HEK293 (cell line): ENCODE data around the gene NPHP4.

Experiments used
- CTCF ChIA-PET: fragments of 350-600 bp; formaldehyde crosslinking; extraction: SDS; loops from one replicate; lab custom pipeline; 2021; ENCODE audit warnings: antibody characterized with exemption; lab: Yijun Ruan, JAX
- POLR2A ChIA-PET: fragments of 300-600 bp; formaldehyde crosslinking; extraction: SDS; loops from one replicate; lab custom pipeline; 2020; ENCODE audit warnings: antibody characterized with exemption, inconsistent platforms; lab: Yijun Ruan, JAX
- H3K27ac ChIP-seq: fragments of 200-500 bp; sonication (Bioruptor generic); 2 replicates; pipeline ENCODE4 v1.5.1; 2014; ENCODE audit warnings: low read depth, low read length, control low read depth, inconsistent platforms; ENCODE audit errors: extremely low read depth
- H3K36me3 ChIP-seq, 2 experiments: fragments of 200-500 bp in 1 of 2; sonication (Bioruptor generic) in 1 of 2; 1 replicate in 1 of 2; 2 replicates in 1 of 2; pipeline ENCODE4 v1.5.1; 2014 to 2017; ENCODE audit warnings: inconsistent platforms in 2 of 2, low read length in 2 of 2; ENCODE audit not compliant: control insufficient read depth in 2 of 2, insufficient read depth in 1 of 2
- H3K4me1 ChIP-seq: fragments of 200-500 bp; sonication (Bioruptor generic); 2 replicates; pipeline ENCODE4 v1.5.1; 2014; ENCODE audit warnings: mild to moderate bottlenecking, low read length, inconsistent platforms; ENCODE audit not compliant: control insufficient read depth, insufficient read depth
- H3K4me3 ChIP-seq: 2 replicates; pipeline ENCODE4 v1.5.1; 2011; ENCODE audit warnings: low read depth, mild to moderate bottlenecking, control low read depth, low read length, moderate library complexity
- H3K9me3 ChIP-seq: fragments of 200-500 bp; sonication (Bioruptor generic); 2 replicates; pipeline ENCODE4 v1.5.1; 2014; ENCODE audit warnings: low read depth, low read length, inconsistent platforms; ENCODE audit not compliant: control insufficient read depth, insufficient read depth
- KLF7 ChIP-seq: fragments of 450-650 bp; formaldehyde crosslinking; IDR thresholded peaks from 2 replicates; pipeline ENCODE4 v1.5.1; 2016; ENCODE audit warnings: missing biosample characterization, missing genetic modification characterization, borderline replicate concordance
- KLF9 ChIP-seq: fragments of 450-650 bp; formaldehyde crosslinking; IDR thresholded peaks from 2 replicates; pipeline ENCODE4 v1.5.1; 2016; ENCODE audit warnings: missing biosample characterization, missing genetic modification characterization, low read depth
- MEIS1 ChIP-seq: sonication (generic); formaldehyde crosslinking; IDR thresholded peaks from 2 replicates; pipeline ENCODE4 v1.8.1; 2022; ENCODE audit warnings: missing genetic modification reagents, mild to moderate bottlenecking, borderline replicate concordance
- MZF1 ChIP-seq: fragments of 450-650 bp; formaldehyde crosslinking; IDR thresholded peaks from 2 replicates; pipeline ENCODE4 v1.5.1; 2017; ENCODE audit warnings: missing biosample characterization, missing genetic modification characterization, borderline replicate concordance
- SP3 ChIP-seq: fragments of 450-650 bp; formaldehyde crosslinking; IDR thresholded peaks from 2 replicates; pipeline ENCODE4 v1.5.1; 2016; ENCODE audit warnings: missing biosample characterization, missing genetic modification characterization
- SP7 ChIP-seq: fragments of 450-650 bp; formaldehyde crosslinking; IDR thresholded peaks from 2 replicates; pipeline ENCODE4 v1.5.1; 2016; ENCODE audit warnings: missing biosample characterization, missing genetic modification characterization
- TCF7L2 ChIP-seq: IDR thresholded peaks from 2 replicates; pipeline ENCODE4 v1.6.1; 2011; ENCODE audit warnings: low read depth, mild to moderate bottlenecking, inconsistent platforms, low read length, moderate library complexity, borderline replicate concordance
- ZFP3 ChIP-seq: fragments of 450-650 bp; formaldehyde crosslinking; IDR thresholded peaks from 2 replicates; pipeline ENCODE4 v1.5.1; 2016; ENCODE audit warnings: low read depth, missing biosample characterization, missing genetic modification characterization
- ZNF140 ChIP-seq: fragments of 450-650 bp; formaldehyde crosslinking; IDR thresholded peaks from 2 replicates; pipeline ENCODE4 v1.5.1; 2016; ENCODE audit warnings: missing biosample characterization, missing genetic modification characterization
- ZNF175 ChIP-seq: fragments of 450-650 bp; formaldehyde crosslinking; IDR thresholded peaks from 2 replicates; pipeline ENCODE4 v1.5.1; 2016; ENCODE audit warnings: missing biosample characterization, missing genetic modification characterization
- ZNF211 ChIP-seq: fragments of 450-650 bp; formaldehyde crosslinking; IDR thresholded peaks from 2 replicates; pipeline ENCODE4 v1.5.1; 2016; ENCODE audit warnings: low read depth, missing biosample characterization, missing genetic modification characterization
- ZNF24 ChIP-seq: fragments of 450-650 bp; formaldehyde crosslinking; IDR thresholded peaks from 2 replicates; pipeline ENCODE4 v1.5.1; 2016; ENCODE audit warnings: missing biosample characterization, missing genetic modification characterization
- ZNF248 ChIP-seq: fragments of 450-650 bp; formaldehyde crosslinking; IDR thresholded peaks from 2 replicates; pipeline ENCODE4 v1.5.1; 2017; ENCODE audit warnings: missing biosample characterization, missing genetic modification characterization
- ZNF350 ChIP-seq: fragments of 450-650 bp; formaldehyde crosslinking; IDR thresholded peaks from 2 replicates; pipeline ENCODE4 v1.5.0; 2017; ENCODE audit warnings: missing biosample characterization, mild to moderate bottlenecking, missing genetic modification characterization
- ZNF354C ChIP-seq: fragments of 450-650 bp; formaldehyde crosslinking; IDR thresholded peaks from 2 replicates; pipeline ENCODE4 v1.5.1; 2016; ENCODE audit warnings: missing biosample characterization, missing genetic modification characterization, low read depth, borderline replicate concordance
- ZNF37A ChIP-seq: fragments of 450-650 bp; IDR thresholded peaks from 2 replicates; pipeline ENCODE4 v1.5.1; 2018; ENCODE audit warnings: missing biosample characterization, missing genetic modification characterization
- ZNF416 ChIP-seq: fragments of 450-650 bp; formaldehyde crosslinking; IDR thresholded peaks from 2 replicates; pipeline ENCODE4 v1.5.1; 2016; ENCODE audit warnings: missing biosample characterization, missing genetic modification characterization
- ZNF596 ChIP-seq: fragments of 450-650 bp; IDR thresholded peaks from 2 replicates; pipeline ENCODE4 v1.5.0; 2018; ENCODE audit warnings: missing biosample characterization, mild to moderate bottlenecking, missing genetic modification characterization, moderate library complexity
- ZNF624 ChIP-seq: fragments of 450-650 bp; formaldehyde crosslinking; IDR thresholded peaks from 2 replicates; pipeline ENCODE4 v1.5.1; 2017; ENCODE audit warnings: missing biosample characterization, missing genetic modification characterization
- ZNF677 ChIP-seq: fragments of 450-650 bp; IDR thresholded peaks from 2 replicates; pipeline ENCODE4 v1.5.0; 2018; ENCODE audit warnings: missing biosample characterization, mild to moderate bottlenecking, missing genetic modification characterization, moderate library complexity
- ZNF747 ChIP-seq: fragments of 450-650 bp; formaldehyde crosslinking; IDR thresholded peaks from 2 replicates; pipeline ENCODE4 v1.5.1; 2016; ENCODE audit warnings: missing biosample characterization, missing genetic modification characterization
- ZNF843 ChIP-seq: fragments of 450-650 bp; formaldehyde crosslinking; IDR thresholded peaks from 2 replicates; pipeline ENCODE4 v1.5.1; 2016; ENCODE audit warnings: missing biosample characterization, missing genetic modification characterization
- TF ChIP-seq, protein P1 (sequence below): IDR thresholded peaks from 2 replicates; pipeline ENCODE4 v1.6.1; 2011; ENCODE audit warnings: mild to moderate bottlenecking, low read depth, low read length, borderline replicate concordance
- TF ChIP-seq, protein P2 (sequence below): fragments of 450-650 bp; formaldehyde crosslinking; IDR thresholded peaks from 2 replicates; pipeline ENCODE4 v1.5.1; 2016; ENCODE audit warnings: missing biosample characterization, missing genetic modification characterization
- TF ChIP-seq, protein P3 (sequence below): sonication (generic); formaldehyde crosslinking; IDR thresholded peaks from 2 replicates; pipeline ENCODE4 v1.8.1; 2022; ENCODE audit warnings: mild to moderate bottlenecking, moderate library complexity, missing genetic modification reagents

Gene NPHP4

DNA sequence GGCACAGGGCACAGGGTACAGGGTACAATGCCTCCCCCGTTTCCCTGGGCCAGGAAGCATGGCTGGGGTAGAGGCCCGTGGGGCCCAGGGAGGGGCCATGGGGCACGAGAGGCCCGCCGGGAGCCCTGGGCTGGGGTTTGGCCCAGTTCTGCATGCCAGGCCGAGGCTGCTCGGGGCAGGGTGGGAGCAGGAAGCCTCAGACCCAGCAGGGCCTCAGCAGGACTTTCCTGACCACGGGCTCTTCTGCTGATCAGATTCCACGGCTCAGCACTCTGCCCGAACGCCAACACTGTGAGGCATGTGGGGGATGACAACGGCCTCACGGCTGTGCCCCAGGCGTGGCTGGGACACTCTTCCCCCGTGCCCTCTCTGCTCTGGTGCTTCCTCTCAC, 104.3 kb downstream of the NPHP4 start:
- Histone ChIP-seq H3K36me3 (peaks cover 0 to 48% of the 10 kb centered on the region in 2 experiments; a peak in 1 of 3 replicates), H3K27ac (no peak overlapping the region), H3K9me3 (no peaks in the 10 kb centered on the region), H3K4me3 (no peak overlapping the region), H3K4me1 (no peaks in the 10 kb centered on the region)
- TF ChIP-seq KLF7, result no peak
- TF ChIP-seq ZNF416 (tag by site-specific recombination), result no peak
- TF ChIP-seq ZNF140 (tag by site-specific recombination), result no peak
- no peak for TF ChIP-seq ZNF175 (tag by site-specific recombination)
- TF ChIP-seq ZNF677, result no peak
- TF ChIP-seq, protein P1, sequence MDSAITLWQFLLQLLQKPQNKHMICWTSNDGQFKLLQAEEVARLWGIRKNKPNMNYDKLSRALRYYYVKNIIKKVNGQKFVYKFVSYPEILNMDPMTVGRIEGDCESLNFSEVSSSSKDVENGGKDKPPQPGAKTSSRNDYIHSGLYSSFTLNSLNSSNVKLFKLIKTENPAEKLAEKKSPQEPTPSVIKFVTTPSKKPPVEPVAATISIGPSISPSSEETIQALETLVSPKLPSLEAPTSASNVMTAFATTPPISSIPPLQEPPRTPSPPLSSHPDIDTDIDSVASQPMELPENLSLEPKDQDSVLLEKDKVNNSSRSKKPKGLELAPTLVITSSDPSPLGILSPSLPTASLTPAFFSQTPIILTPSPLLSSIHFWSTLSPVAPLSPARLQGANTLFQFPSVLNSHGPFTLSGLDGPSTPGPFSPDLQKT, result no peak
- no peak for TF ChIP-seq SP7 (tag by site-specific recombination)
- TF ChIP-seq, protein P2, sequence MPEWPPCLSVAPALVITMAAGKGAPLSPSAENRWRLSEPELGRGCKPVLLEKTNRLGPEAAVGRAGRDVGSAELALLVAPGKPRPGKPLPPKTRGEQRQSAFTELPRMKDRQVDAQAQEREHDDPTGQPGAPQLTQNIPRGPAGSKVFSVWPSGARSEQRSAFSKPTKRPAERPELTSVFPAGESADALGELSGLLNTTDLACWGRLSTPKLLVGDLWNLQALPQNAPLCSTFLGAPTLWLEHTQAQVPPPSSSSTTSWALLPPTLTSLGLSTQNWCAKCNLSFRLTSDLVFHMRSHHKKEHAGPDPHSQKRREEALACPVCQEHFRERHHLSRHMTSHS (tag by site-specific recombination), result no peak
- TF ChIP-seq, protein P3, sequence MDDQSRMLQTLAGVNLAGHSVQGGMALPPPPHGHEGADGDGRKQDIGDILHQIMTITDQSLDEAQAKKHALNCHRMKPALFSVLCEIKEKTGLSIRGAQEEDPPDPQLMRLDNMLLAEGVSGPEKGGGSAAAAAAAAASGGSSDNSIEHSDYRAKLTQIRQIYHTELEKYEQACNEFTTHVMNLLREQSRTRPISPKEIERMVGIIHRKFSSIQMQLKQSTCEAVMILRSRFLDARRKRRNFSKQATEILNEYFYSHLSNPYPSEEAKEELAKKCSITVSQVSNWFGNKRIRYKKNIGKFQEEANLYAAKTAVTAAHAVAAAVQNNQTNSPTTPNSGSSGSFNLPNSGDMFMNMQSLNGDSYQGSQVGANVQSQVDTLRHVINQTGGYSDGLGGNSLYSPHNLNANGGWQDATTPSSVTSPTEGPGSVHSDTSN (CRISPR knock-in tag), result no peak
- no peak for TF ChIP-seq ZNF624
- no peak for TF ChIP-seq ZNF24
- TF ChIP-seq ZNF747, result no peak
- no peak for TF ChIP-seq KLF9
- no peak for TF ChIP-seq SP3 (tag by site-specific recombination)
- no peak for TF ChIP-seq ZFP3 (tag by site-specific recombination)
- TF ChIP-seq ZNF596 (tag by site-specific recombination), result no peak
- TF ChIP-seq MEIS1 (CRISPR knock-in tag), result no peak
- TF ChIP-seq TCF7L2, result no peak
- TF ChIP-seq ZNF843 (tag by site-specific recombination), result no peak
- CTCF ChIA-PET, result no interaction called here
- POLR2A ChIA-PET, result no interaction called here

DNA sequence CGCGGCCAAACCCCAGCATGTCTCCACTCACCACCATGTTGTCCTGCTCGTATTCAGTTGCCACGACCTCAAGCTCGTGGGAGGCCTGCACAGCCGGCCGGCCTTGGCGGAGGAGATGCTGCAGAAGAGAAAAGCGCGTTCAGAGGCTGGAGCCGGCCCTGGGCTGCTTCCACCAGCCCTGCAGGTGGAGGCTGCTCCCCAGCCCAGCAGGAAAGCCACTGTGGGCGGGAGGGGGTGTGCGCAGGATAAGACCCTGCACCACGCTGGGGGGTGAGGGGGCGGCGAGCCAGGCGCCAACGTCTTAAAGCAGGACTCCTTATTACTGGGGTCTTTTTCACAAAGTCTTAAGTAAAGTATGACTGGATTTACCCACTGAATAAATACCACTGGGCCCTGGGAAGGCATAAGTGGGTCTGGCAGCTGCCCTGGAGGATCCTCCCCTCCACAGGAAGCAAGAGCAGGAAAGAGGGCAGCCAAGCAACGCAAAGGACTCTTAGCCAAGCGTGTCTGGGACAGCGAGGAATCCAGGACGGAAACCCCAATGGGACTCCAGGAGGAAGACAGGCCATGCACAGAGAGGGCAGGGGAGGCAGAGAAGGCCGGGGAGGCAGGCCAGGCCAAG, 104.8 kb downstream of the NPHP4 start:
- CTCF ChIA-PET, result no interaction called here
- Histone ChIP-seq H3K9me3 (no peaks in the 10 kb centered on the region), H3K4me3 (no peak overlapping the region), H3K27ac (no peak overlapping the region), H3K36me3 (peaks cover 0 to 53% of the 10 kb centered on the region in 2 experiments; a peak in 1 of 3 replicates), H3K4me1 (no peaks in the 10 kb centered on the region)
- POLR2A ChIA-PET, result no interaction called here
- no peak for TF ChIP-seq ZNF354C (tag by site-specific recombination)
- no peak for TF ChIP-seq ZNF248
- TF ChIP-seq ZNF37A, result no peak
- TF ChIP-seq MZF1 (tag by site-specific recombination), result no peak
- no peak for TF ChIP-seq ZNF211
- no peak for TF ChIP-seq ZNF350
- TF ChIP-seq, all 188 proteins: peak for 0
